Ectodermal cell (in vitro differentiated cells): ENCODE results near the gene EFNA5.

Experiments
- H3K27ac ChIP-seq: 2 replicates; pipeline ENCODE4 v1.7.0; 2013; ENCODE audit warnings: mild to moderate bottlenecking, low read depth, low read length; ENCODE audit not compliant: insufficient read depth, poor library complexity, severe bottlenecking
- H3K27me3 ChIP-seq: 2 replicates; pipeline ENCODE4 v1.7.0; 2013; ENCODE audit warnings: mild to moderate bottlenecking, low read length; ENCODE audit not compliant: insufficient read depth, control insufficient read depth, poor library complexity, severe bottlenecking
- H3K36me3 ChIP-seq: one replicate; pipeline ENCODE4 v1.7.0; 2013; ENCODE audit warnings: low read length; ENCODE audit not compliant: control insufficient read depth, insufficient read depth
- H3K4me1 ChIP-seq: one replicate; pipeline ENCODE4 v1.7.0; 2013; ENCODE audit warnings: low read length; ENCODE audit not compliant: control insufficient read depth, insufficient read depth
- H3K4me3 ChIP-seq: 2 replicates; pipeline ENCODE4 v1.7.0; 2013; ENCODE audit warnings: low read depth, low read length, control low read depth; ENCODE audit not compliant: insufficient read depth
- H3K9me3 ChIP-seq: 2 replicates; pipeline ENCODE4 v1.7.0; 2013; ENCODE audit warnings: mild to moderate bottlenecking, low read length, moderate library complexity; ENCODE audit not compliant: control insufficient read depth
- WGBS, 2 experiments: methylation state at CpG; one replicate each; pipeline ENCODE4 v1.1.7; 2013; ENCODE audit warnings: missing lambda C conversion rate in 2 of 2; 5-methylcytosine and 5-hydroxymethylcytosine counted together

EFNA5 gene

GRCh38 chr5:107541400-107541799, 129.3 kb downstream of the EFNA5 start:
- WGBS, 2 experiments = 100% methylated on average over 1 of the region's 1 CpG; no CpG with 5 or more reads in 1 of the 2 experiments
- Histone ChIP-seq H3K27me3 (no peaks in the 10 kb centered on the region), H3K4me1 (peaks cover 43% of the 10 kb centered on the region), H3K9me3 (no peaks in the 10 kb centered on the region), H3K4me3 (no peak overlapping the region), H3K27ac (no peak overlapping the region), H3K36me3 (no peaks in the 10 kb centered on the region)

- Histone ChIP-seq H3K4me1 (peaks cover 30% of the 10 kb centered on the region), H3K4me3 (no peak overlapping the region), H3K9me3 (no peaks in the 10 kb centered on the region), H3K36me3 (no peaks in the 10 kb centered on the region), H3K27ac (no peak overlapping the region), H3K27me3 (no peaks in the 10 kb centered on the region)
- WGBS, 2 experiments = 92 to 96% methylated on average over 4 of the region's 4 CpGs
Measured at GRCh38 chr5:107539726-107540330, 130.9 kb downstream of the EFNA5 start.

- no peak overlapping the region for H3K27ac ChIP-seq
- H3K36me3 ChIP-seq = no peaks in the 10 kb centered on the region
- no peaks in the 10 kb centered on the region for H3K27me3 ChIP-seq
- H3K4me3 ChIP-seq = no peak overlapping the region
- H3K9me3 ChIP-seq = no peaks in the 10 kb centered on the region
- 86 to 90% methylated on average over 5 of the region's 5 CpGs for WGBS, 2 experiments
- peaks cover 24% of the 10 kb centered on the region for H3K4me1 ChIP-seq
Measured at GRCh38 chr5:107538805-107539445, 131.8 kb downstream of the EFNA5 start.

- H3K27ac ChIP-seq = no peak overlapping the region
- no peaks in the 10 kb centered on the region for H3K36me3 ChIP-seq
- H3K27me3 ChIP-seq = no peaks in the 10 kb centered on the region
- H3K4me3 ChIP-seq = no peak overlapping the region
- H3K9me3 ChIP-seq = no peaks in the 10 kb centered on the region
- H3K4me1 ChIP-seq = peaks cover 20% of the 10 kb centered on the region
Measured at GRCh38 chr5:107538331-107538730, 132.4 kb downstream of the EFNA5 start.

- Histone ChIP-seq H3K4me3 (no peak overlapping the region), H3K36me3 (no peaks in the 10 kb centered on the region), H3K9me3 (no peaks in the 10 kb centered on the region), H3K4me1 (peaks cover 25% of the 10 kb centered on the region), H3K27me3 (no peaks in the 10 kb centered on the region), H3K27ac (no peak overlapping the region)
- 50 to 70% methylated on average over 1 of the region's 1 CpG for WGBS, 2 experiments
Measured at GRCh38 chr5:107535849-107536248, 134.9 kb downstream of the EFNA5 start.

- Histone ChIP-seq H3K4me3 (no peak overlapping the region), H3K27me3 (no peaks in the 10 kb centered on the region), H3K27ac (no peak overlapping the region), H3K4me1 (peaks cover 24% of the 10 kb centered on the region), H3K9me3 (no peaks in the 10 kb centered on the region), H3K36me3 (no peaks in the 10 kb centered on the region)
- WGBS, 2 experiments = 92% methylated on average over 2 of the region's 2 CpGs
Measured at GRCh38 chr5:107533910-107534876, 136.5 kb downstream of the EFNA5 start.

GRCh38 chr5:107532916-107533315, 137.8 kb downstream of the EFNA5 start:
- no peak overlapping the region for H3K27ac ChIP-seq
- no peaks in the 10 kb centered on the region for H3K9me3 ChIP-seq
- H3K27me3 ChIP-seq = no peaks in the 10 kb centered on the region
- 96% methylated on average over 5 to 7 of the region's 7 CpGs for WGBS, 2 experiments
- H3K4me1 ChIP-seq = peaks cover 21% of the 10 kb centered on the region
- no peak overlapping the region for H3K4me3 ChIP-seq
- H3K36me3 ChIP-seq = no peaks in the 10 kb centered on the region

- H3K27me3 ChIP-seq = no peaks in the 10 kb centered on the region
- no peak overlapping the region for H3K27ac ChIP-seq
- H3K36me3 ChIP-seq = no peaks in the 10 kb centered on the region
- no peaks in the 10 kb centered on the region for H3K9me3 ChIP-seq
- H3K4me1 ChIP-seq = peaks cover 21% of the 10 kb centered on the region
- 96 to 97% methylated on average over 10 of the region's 10 CpGs for WGBS, 2 experiments
- H3K4me3 ChIP-seq = no peak overlapping the region
Measured at GRCh38 chr5:107532169-107532878, 138.4 kb downstream of the EFNA5 start.

- H3K36me3 ChIP-seq = no peaks in the 10 kb centered on the region
- H3K9me3 ChIP-seq = no peaks in the 10 kb centered on the region
- no peaks in the 10 kb centered on the region for H3K27me3 ChIP-seq
- no peak overlapping the region for H3K4me3 ChIP-seq
- H3K4me1 ChIP-seq = peaks cover 21% of the 10 kb centered on the region
- H3K27ac ChIP-seq = no peak overlapping the region
- 85 to 89% methylated on average over 7 of the region's 7 CpGs for WGBS, 2 experiments
Measured at GRCh38 chr5:107531308-107531707, 139.4 kb downstream of the EFNA5 start.

- Histone ChIP-seq H3K9me3 (no peaks in the 10 kb centered on the region), H3K27me3 (no peaks in the 10 kb centered on the region), H3K36me3 (no peaks in the 10 kb centered on the region), H3K27ac (no peak overlapping the region), H3K4me3 (no peak overlapping the region), H3K4me1 (peaks cover 21% of the 10 kb centered on the region)
Measured at GRCh38 chr5:107529618-107530017, 141.1 kb downstream of the EFNA5 start.
